T-helper 17 cell (primary cell): ENCODE results near the gene FSHR. TPM values are rescaled to one million over a fixed set of nuclear protein-coding genes. Genes with fewer than 3 reads are reported as not detected.

Experiments
- ATAC-seq: fragments of 150-1000 bp; cut with Tn5 transposase; 2 replicates; pipeline ENCODE4 v1.10.0; 2021; ENCODE audit warnings: mild to moderate bottlenecking, moderate library complexity
- DNase-seq, 3 donors: peaks; one replicate each; pipeline versions ENCODE4 v3.0.0 to v3.0.0-alpha.2; 2020 to 2021
- H3K9me3 ChIP-seq: one replicate; pipeline ENCODE4 v1.7.0; 2013; ENCODE audit warnings: low read length, mild to moderate bottlenecking; ENCODE audit not compliant: control insufficient read depth, poor library complexity, severe bottlenecking
- H3K27ac Mint-ChIP-seq: one replicate; pipeline ENCODE4 v1.8.0; 2022; ENCODE audit warnings: mild to moderate bottlenecking, moderate library complexity, mixed read lengths
- H3K27me3 Mint-ChIP-seq: one replicate; pipeline ENCODE4 v1.8.0; 2022; ENCODE audit warnings: mixed read lengths
- H3K36me3 Mint-ChIP-seq: one replicate; pipeline ENCODE4 v1.8.0; 2022; ENCODE audit warnings: low read depth, mixed read lengths
- H3K4me1 Mint-ChIP-seq: one replicate; pipeline ENCODE4 v1.8.0; 2022; ENCODE audit warnings: mild to moderate bottlenecking, mixed read lengths
- H3K4me3 Mint-ChIP-seq: one replicate; pipeline ENCODE4 v1.8.0; 2022; ENCODE audit warnings: mild to moderate bottlenecking, moderate library complexity, mixed read lengths
- total RNA-seq, 4 donors: library from RNA in 2 of 4; stranded (reverse) in 2 of 4; gene quantifications; one replicate each; pipeline ENCODE4 v1.2.3 and lab custom pipeline; 2022 to 2026

Gene FSHR
- not detected for total RNA-seq
- 0 reads per million in 2 donors for total RNA-seq (lab: John Stamatoyannopoulos, UW)

GRCh38 chr2:49154140-49154539 lies at the start of gene FSHR:
Gene FSHR, minus strand, starts transcription at chr2:49154515. Its CDS starts 98 bp downstream, at chr2:49154417.
- no peak within 1 kb of the TSS for H3K4me3 Mint-ChIP-seq
- H3K9me3 ChIP-seq: no peaks in the 10 kb centered on the region
- H3K36me3 Mint-ChIP-seq: no peaks in the 10 kb centered on the region
- DNase-seq (no peak), ATAC-seq (no peak)
- H3K4me1 Mint-ChIP-seq: no peaks in the 10 kb centered on the region
- no peaks in the 10 kb centered on the region for H3K27me3 Mint-ChIP-seq
- no peak within 1 kb of the TSS for H3K27ac Mint-ChIP-seq

GRCh38 chr2:49199266-49199665 lies 45.0 kb upstream of the FSHR start:
- ATAC-seq (no peak), DNase-seq (no peak)
- H3K36me3 Mint-ChIP-seq: no peaks in the 10 kb centered on the region
- no peak overlapping the region for H3K4me3 Mint-ChIP-seq
- H3K9me3 ChIP-seq: peaks cover 2% of the 10 kb centered on the region
- H3K27me3 Mint-ChIP-seq: no peaks in the 10 kb centered on the region
- no peak overlapping the region for H3K27ac Mint-ChIP-seq
- no peaks in the 10 kb centered on the region for H3K4me1 Mint-ChIP-seq

GRCh38 chr2:49194701-49195100 lies 40.4 kb upstream of the FSHR start:
- no peak overlapping the region for H3K27ac Mint-ChIP-seq
- H3K4me1 Mint-ChIP-seq: no peaks in the 10 kb centered on the region
- no peak for ATAC-seq
- no peaks in the 10 kb centered on the region for H3K36me3 Mint-ChIP-seq
- H3K9me3 ChIP-seq: no peaks in the 10 kb centered on the region
- no peaks in the 10 kb centered on the region for H3K27me3 Mint-ChIP-seq
- no peak for DNase-seq
- H3K4me3 Mint-ChIP-seq: no peak overlapping the region

GRCh38 chr2:49192036-49192435 lies 37.7 kb upstream of the FSHR start:
- Mint-ChIP-seq H3K27me3 (no peaks in the 10 kb centered on the region), H3K4me1 (no peaks in the 10 kb centered on the region), H3K27ac (no peak overlapping the region), H3K4me3 (no peak overlapping the region), H3K36me3 (no peaks in the 10 kb centered on the region)
- DNase-seq (no peak), ATAC-seq (no peak)
- no peaks in the 10 kb centered on the region for H3K9me3 ChIP-seq

GRCh38 chr2:49189512-49190225 lies 35.4 kb upstream of the FSHR start:
- no peak for DNase-seq
- no peak for ATAC-seq
- Mint-ChIP-seq H3K27ac (no peak overlapping the region), H3K27me3 (no peaks in the 10 kb centered on the region), H3K4me1 (no peaks in the 10 kb centered on the region), H3K36me3 (no peaks in the 10 kb centered on the region), H3K4me3 (no peak overlapping the region)
- no peaks in the 10 kb centered on the region for H3K9me3 ChIP-seq

- no peak for DNase-seq
- Mint-ChIP-seq H3K4me3 (no peak overlapping the region), H3K36me3 (no peaks in the 10 kb centered on the region), H3K27me3 (no peaks in the 10 kb centered on the region), H3K4me1 (no peaks in the 10 kb centered on the region), H3K27ac (no peak overlapping the region)
- H3K9me3 ChIP-seq: no peaks in the 10 kb centered on the region
- ATAC-seq: no peak
These were observed 31.8 kb upstream of the FSHR start for GRCh38 chr2:49186050-49186648.

GRCh38 chr2:49178656-49179055 lies 24.3 kb upstream of the FSHR start:
- DNase-seq (no peak), ATAC-seq (no peak)
- no peak overlapping the region for H3K4me3 Mint-ChIP-seq
- no peaks in the 10 kb centered on the region for H3K27me3 Mint-ChIP-seq
- H3K36me3 Mint-ChIP-seq: no peaks in the 10 kb centered on the region
- H3K4me1 Mint-ChIP-seq: no peaks in the 10 kb centered on the region
- no peaks in the 10 kb centered on the region for H3K9me3 ChIP-seq
- no peak overlapping the region for H3K27ac Mint-ChIP-seq

GRCh38 chr2:49177194-49177593 lies 22.9 kb upstream of the FSHR start:
- no peak for DNase-seq
- Mint-ChIP-seq H3K36me3 (no peaks in the 10 kb centered on the region), H3K27me3 (no peaks in the 10 kb centered on the region), H3K4me1 (no peaks in the 10 kb centered on the region), H3K27ac (no peak overlapping the region), H3K4me3 (no peak overlapping the region)
- ATAC-seq: no peak
- H3K9me3 ChIP-seq: no peaks in the 10 kb centered on the region

GRCh38 chr2:49175831-49176230 lies 21.5 kb upstream of the FSHR start:
- Mint-ChIP-seq H3K36me3 (no peaks in the 10 kb centered on the region), H3K27me3 (no peaks in the 10 kb centered on the region), H3K4me3 (no peak overlapping the region), H3K4me1 (no peaks in the 10 kb centered on the region), H3K27ac (no peak overlapping the region)
- ATAC-seq: no peak
- DNase-seq: no peak
- H3K9me3 ChIP-seq: no peaks in the 10 kb centered on the region

- Mint-ChIP-seq H3K27me3 (no peaks in the 10 kb centered on the region), H3K4me1 (no peaks in the 10 kb centered on the region)
- no peak for ATAC-seq
These were observed 20.4 kb upstream of the FSHR start for GRCh38 chr2:49174750-49175149.

GRCh38 chr2:49167131-49167530 lies 12.8 kb upstream of the FSHR start:
- Mint-ChIP-seq H3K4me1 (no peaks in the 10 kb centered on the region), H3K27ac (no peak overlapping the region), H3K27me3 (no peaks in the 10 kb centered on the region), H3K4me3 (no peak overlapping the region), H3K36me3 (no peaks in the 10 kb centered on the region)
- no peaks in the 10 kb centered on the region for H3K9me3 ChIP-seq
- DNase-seq (no peak), ATAC-seq (no peak)

More at GRCh38 chr2:49174750-49175149, 20.4 kb upstream of the FSHR start:
- Mint-ChIP-seq H3K27ac (no peak overlapping the region), H3K36me3 (no peaks in the 10 kb centered on the region), H3K4me3 (no peak overlapping the region)
- H3K9me3 ChIP-seq: no peaks in the 10 kb centered on the region
- DNase-seq: no peak

GRCh38 chr2:49165662-49166061 lies 11.3 kb upstream of the FSHR start:
- no peak for ATAC-seq
- H3K4me1 Mint-ChIP-seq: no peaks in the 10 kb centered on the region
- H3K9me3 ChIP-seq: no peaks in the 10 kb centered on the region
- H3K27me3 Mint-ChIP-seq: no peaks in the 10 kb centered on the region
- no peak overlapping the region for H3K4me3 Mint-ChIP-seq
- no peaks in the 10 kb centered on the region for H3K36me3 Mint-ChIP-seq
- no peak for DNase-seq
- no peak overlapping the region for H3K27ac Mint-ChIP-seq

- Mint-ChIP-seq H3K4me3 (no peak overlapping the region), H3K4me1 (no peaks in the 10 kb centered on the region), H3K27ac (no peak overlapping the region), H3K27me3 (no peaks in the 10 kb centered on the region), H3K36me3 (no peaks in the 10 kb centered on the region)
- no peaks in the 10 kb centered on the region for H3K9me3 ChIP-seq
- ATAC-seq (no peak), DNase-seq (no peak)
These were observed 10.4 kb upstream of the FSHR start for GRCh38 chr2:49164729-49165128.

- Mint-ChIP-seq H3K4me3 (no peak overlapping the region), H3K27me3 (no peaks in the 10 kb centered on the region), H3K36me3 (no peaks in the 10 kb centered on the region), H3K27ac (no peak overlapping the region), H3K4me1 (no peaks in the 10 kb centered on the region)
- no peaks in the 10 kb centered on the region for H3K9me3 ChIP-seq
- ATAC-seq (no peak), DNase-seq (no peak)
These were observed 7.8 kb upstream of the FSHR start for GRCh38 chr2:49162151-49162550.
